Inflammatory macrophage treated with lipopolysaccharide for 1 hour (primary cell): ENCODE data around the gene CBX5.
"Not testable (repeated sequence)": the region's sequence is repeated elsewhere in the genome, so short reads cannot be mapped to it uniquely, and the experiment has no call there.

ENCODE experiments used
- DNase-seq, 2 donors: peaks; one replicate each; pipeline ENCODE4 v3.0.0-alpha.2; 2020 to 2022

The CBX5 gene

GRCh38 chr12:54279632-54280467 lies at the start of gene CBX5:
TSS of gene CBX5 (minus strand) at chr12:54280122. CDS start at chr12:54257650, 22,472 bp downstream.
- DNase-seq: peak; percentile 99

GRCh38 chr12:54328595-54329337 lies 48.8 kb upstream of the CBX5 start:
- DNase-seq: peak; percentile 35 to 45

GRCh38 chr12:54325442-54326109 lies 45.7 kb upstream of the CBX5 start:
- not testable (repeated sequence) for DNase-seq

GRCh38 chr12:54324617-54325441 lies 44.9 kb upstream of the CBX5 start, which contains the start of gene COPZ1:
TSS of gene COPZ1 (plus strand) at chr12:54325131. CDS start at chr12:54325164, 33 bp downstream.
- DNase-seq: peak; percentile 98 to 100

GRCh38 chr12:54321363-54321762 lies 41.4 kb upstream of the CBX5 start:
- DNase-seq: no peak

- not testable (repeated sequence) for DNase-seq
These were observed 32.4 kb upstream of the CBX5 start for GRCh38 chr12:54312309-54312708.

- no peak for DNase-seq
These were observed 31.1 kb upstream of the CBX5 start for GRCh38 chr12:54311051-54311450.

GRCh38 chr12:54306925-54307741 lies 27.2 kb upstream of the CBX5 start:
- DNase-seq: peak; percentile 84 to 89

GRCh38 chr12:54304187-54304810 lies 24.4 kb upstream of the CBX5 start:
- DNase-seq: peak; percentile 66 to 82

GRCh38 chr12:54303640-54304039 lies 23.7 kb upstream of the CBX5 start:
- no peak for DNase-seq

GRCh38 chr12:54301428-54302048 lies 21.6 kb upstream of the CBX5 start:
- peak; percentile 57 to 70 for DNase-seq

- peak; percentile 41 to 58 for DNase-seq
These were observed 21.0 kb upstream of the CBX5 start, which contains the start of gene NFE2 for GRCh38 chr12:54300732-54301427. TSS of gene NFE2 (minus strand) at chr12:54301015. CDS start at chr12:54295248, 5,767 bp downstream.

GRCh38 chr12:54300225-54300731 lies 20.4 kb upstream of the CBX5 start:
- no peak for DNase-seq

GRCh38 chr12:54299515-54300224 lies 19.7 kb upstream of the CBX5 start:
- DNase-seq: no peak

- no peak for DNase-seq
These were observed 19.0 kb upstream of the CBX5 start for GRCh38 chr12:54298904-54299303.

GRCh38 chr12:54296393-54297099 lies 16.6 kb upstream of the CBX5 start:
- DNase-seq: no peak

- DNase-seq: no peak
These were observed 15.1 kb upstream of the CBX5 start for GRCh38 chr12:54294953-54295566.
